ENCODE results near the gene MOCOS. TPM values are rescaled to one million over a fixed set of nuclear protein-coding genes. Genes with fewer than 3 reads are reported as not detected.

Gene MOCOS
- total RNA-seq, 1 experiment from 2014 or later: 5.1 TPM

DNA sequence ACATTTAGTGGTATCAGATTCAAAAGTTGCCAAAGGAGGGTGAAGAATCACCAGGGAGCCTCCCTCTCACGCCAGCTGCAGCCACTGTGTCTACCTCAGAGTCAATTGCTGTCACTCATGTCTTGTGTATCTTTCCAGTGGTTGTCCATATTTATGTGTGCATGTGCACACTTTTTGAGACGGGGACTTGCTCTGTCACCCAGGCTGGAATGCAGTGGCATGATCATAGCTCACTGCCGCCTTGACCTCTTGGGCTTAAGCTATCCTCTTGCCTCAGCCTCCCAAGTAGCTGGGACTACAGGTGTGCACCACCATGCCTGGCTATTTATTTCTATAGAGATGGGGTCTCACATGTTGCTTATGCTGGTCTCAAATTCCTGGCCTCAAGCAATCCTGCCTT lies 4.0 kb downstream of the MOCOS start:
- Histone ChIP-seq H3K79me2 (ENCODE audit: low read length) (peaks cover 28% of the 10 kb centered on the region), H3K4me1 (ENCODE audit: insufficient read depth, low read length) (peaks cover 11% of the 10 kb centered on the region), H3K36me3 (ENCODE audit: low read depth, low read length) (no peaks in the 10 kb centered on the region), H3K9me3 (ENCODE audit: low read length) (no peaks in the 10 kb centered on the region), H3K4me2 (ENCODE audit: low read length) (no peak overlapping the region), H3F3A (ENCODE audit: low read length, unreplicated experiment) (no peaks in the 10 kb centered on the region), H3K9me2 (replicated peaks; ENCODE audit: low read length) (no peaks in the 10 kb centered on the region), H3K27me3 (ENCODE audit: low read length) (no peaks in the 10 kb centered on the region), H2AFZ (ENCODE audit: low read length) (no peak overlapping the region), H3K4me3 (ENCODE audit: low read length) (no peak overlapping the region), H4K20me1 (ENCODE audit: low read length) (no peaks in the 10 kb centered on the region), H3K9ac (ENCODE audit: low read length) (no peak overlapping the region), H3K27ac (ENCODE audit: low read length) (no peak overlapping the region)
- CTCF ChIA-PET: no interaction called here
- DNase-seq (no peak), ATAC-seq (no peak)
- POLR2A ChIA-PET (ENCODE audit: unreplicated experiment): no interaction called here
- BruUV-seq (replicated peaks): no TSS peak
- intact Hi-C loops (cut with micrococcal nuclease): no loop called here
- TF ChIP-seq CTCF (conservative IDR thresholded peaks at IDR 0.05; ENCODE audit: low read depth, low read length) (no peak), EZH2phosphoT487 (IDR thresholded peaks at IDR 0.05; ENCODE audit: borderline replicate concordance, low read length) (no peak), EZH2 (IDR thresholded peaks at IDR 0.05; ENCODE audit: low read length, unreplicated experiment) (no peak)

- Histone ChIP-seq H3K4me2 (ENCODE audit: low read length) (no peak overlapping the region), H3K4me3 (ENCODE audit: low read length) (no peak overlapping the region), H3K9me2 (replicated peaks; ENCODE audit: low read length) (no peaks in the 10 kb centered on the region), H3K27me3 (ENCODE audit: low read length) (no peaks in the 10 kb centered on the region), H3K79me2 (ENCODE audit: low read length) (peaks cover 28% of the 10 kb centered on the region), H3K27ac (ENCODE audit: low read length) (no peak overlapping the region), H3K36me3 (ENCODE audit: low read depth, low read length) (no peaks in the 10 kb centered on the region), H3K9me3 (ENCODE audit: low read length) (no peaks in the 10 kb centered on the region), H3K9ac (ENCODE audit: low read length) (no peak overlapping the region), H3K4me1 (ENCODE audit: insufficient read depth, low read length) (peaks cover 11% of the 10 kb centered on the region), H4K20me1 (ENCODE audit: low read length) (no peaks in the 10 kb centered on the region), H3F3A (ENCODE audit: low read length, unreplicated experiment) (no peaks in the 10 kb centered on the region), H2AFZ (ENCODE audit: low read length) (no peak overlapping the region)
- ChIA-PET POLR2A (ENCODE audit: unreplicated experiment) (no interaction called here), CTCF (no interaction called here)
- intact Hi-C loops (cut with micrococcal nuclease): no loop called here
- no TSS peak for BruUV-seq (replicated peaks)
- ATAC-seq (no peak), DNase-seq (no peak)
- no peak for TF ChIP-seq CTCF (conservative IDR thresholded peaks at IDR 0.05; ENCODE audit: low read depth, low read length)
- no peak for TF ChIP-seq EZH2 (IDR thresholded peaks at IDR 0.05; ENCODE audit: low read length, unreplicated experiment)
- no peak for TF ChIP-seq EZH2phosphoT487 (IDR thresholded peaks at IDR 0.05; ENCODE audit: borderline replicate concordance, low read length)
Observed at GRCh38 chr18:36191711-36192110, 4.4 kb downstream of the MOCOS start.

- Histone ChIP-seq H3K9me2 (replicated peaks; ENCODE audit: low read length) (no peaks in the 10 kb centered on the region), H3F3A (ENCODE audit: low read length, unreplicated experiment) (no peaks in the 10 kb centered on the region), H3K4me2 (ENCODE audit: low read length) (no peak overlapping the region), H3K9me3 (ENCODE audit: low read length) (no peaks in the 10 kb centered on the region), H3K27me3 (ENCODE audit: low read length) (no peaks in the 10 kb centered on the region), H3K79me2 (ENCODE audit: low read length) (peaks cover 5% of the 10 kb centered on the region; the same call in 1 of the 2 replicates), H4K20me1 (ENCODE audit: low read length) (no peaks in the 10 kb centered on the region), H3K4me3 (ENCODE audit: low read length) (no peak overlapping the region), H3K27ac (ENCODE audit: low read length) (no peak overlapping the region), H2AFZ (ENCODE audit: low read length) (no peak overlapping the region), H3K36me3 (ENCODE audit: low read depth, low read length) (no peaks in the 10 kb centered on the region), H3K4me1 (ENCODE audit: insufficient read depth, low read length) (no peaks in the 10 kb centered on the region), H3K9ac (ENCODE audit: low read length) (no peak overlapping the region)
- no peak for ATAC-seq
- intact Hi-C loops (cut with micrococcal nuclease): no loop called here
- CTCF ChIA-PET: no interaction called here
- POLR2A ChIA-PET (ENCODE audit: unreplicated experiment): no interaction called here
- DNase-seq: no peak
- BruUV-seq (replicated peaks): no TSS peak
- TF ChIP-seq EZH2phosphoT487 (IDR thresholded peaks at IDR 0.05; ENCODE audit: borderline replicate concordance, low read length) (no peak), CTCF (conservative IDR thresholded peaks at IDR 0.05; ENCODE audit: low read depth, low read length) (no peak), EZH2 (IDR thresholded peaks at IDR 0.05; ENCODE audit: low read length, unreplicated experiment) (no peak)
Observed at GRCh38 chr18:36194600-36195315, 7.5 kb downstream of the MOCOS start.
